GM12872 (cell line): Measurements from ENCODE around the gene C10orf120.

ENCODE experiments used
- CTCF ChIP-seq: IDR thresholded peaks from 3 replicates; pipeline ENCODE4 v1.5.1; 2011; ENCODE audit warnings: low read depth, mild to moderate bottlenecking, low read length, moderate library complexity; ENCODE audit not compliant: insufficient read depth

Gene C10orf120

GRCh38 chr10:122669842-122670241 is 29.8 kb downstream of the C10orf120 start:
- TF ChIP-seq CTCF: no peak

GRCh38 chr10:122669045-122669444 is 30.6 kb downstream of the C10orf120 start:
- no peak for TF ChIP-seq CTCF

- TF ChIP-seq CTCF: no peak
Measured at GRCh38 chr10:122665946-122666345, 33.7 kb downstream of the C10orf120 start.

GRCh38 chr10:122665329-122665860 is 34.3 kb downstream of the C10orf120 start:
- TF ChIP-seq CTCF: no peak

GRCh38 chr10:122664501-122664900 is 35.1 kb downstream of the C10orf120 start:
- no peak for TF ChIP-seq CTCF

- no peak for TF ChIP-seq CTCF
Measured at GRCh38 chr10:122663516-122664130, 36.0 kb downstream of the C10orf120 start.

- no peak for TF ChIP-seq CTCF
Measured at GRCh38 chr10:122662231-122662630, 37.4 kb downstream of the C10orf120 start.

GRCh38 chr10:122660696-122661095 is 39.0 kb downstream of the C10orf120 start:
- no peak for TF ChIP-seq CTCF
